ENCODE measurements around the gene TBL1Y. TPM values are rescaled to one million over a fixed set of nuclear protein-coding genes. Genes with fewer than 3 reads are reported as not detected.
"Not testable (repeated sequence)": the region's sequence is repeated elsewhere in the genome, so short reads cannot be mapped to it uniquely, and the experiment has no call there.

The TBL1Y gene
- polyA plus RNA-seq, 3 donors: not detected

DNA sequence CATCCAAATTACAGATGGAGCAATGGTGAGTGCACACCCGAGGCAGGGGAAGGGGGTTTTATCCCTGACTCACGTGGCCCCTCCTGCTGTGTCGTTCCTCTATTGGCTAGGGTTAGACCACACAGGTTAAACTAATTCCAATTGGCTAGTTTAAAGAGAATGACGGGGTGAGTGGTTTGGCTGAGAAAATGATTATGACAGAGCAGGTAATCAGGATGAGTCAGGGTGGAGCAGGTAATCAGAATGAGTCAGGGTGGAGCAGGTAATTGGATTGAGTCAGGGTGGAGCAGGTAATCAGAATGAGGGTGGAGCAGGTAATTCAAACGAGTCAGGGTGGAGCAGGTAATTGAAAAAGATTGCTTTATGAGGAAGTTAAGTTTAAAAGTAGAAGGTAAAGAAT lies 146.4 kb downstream of the TBL1Y start:
- TF ChIP-seq, protein P1, sequence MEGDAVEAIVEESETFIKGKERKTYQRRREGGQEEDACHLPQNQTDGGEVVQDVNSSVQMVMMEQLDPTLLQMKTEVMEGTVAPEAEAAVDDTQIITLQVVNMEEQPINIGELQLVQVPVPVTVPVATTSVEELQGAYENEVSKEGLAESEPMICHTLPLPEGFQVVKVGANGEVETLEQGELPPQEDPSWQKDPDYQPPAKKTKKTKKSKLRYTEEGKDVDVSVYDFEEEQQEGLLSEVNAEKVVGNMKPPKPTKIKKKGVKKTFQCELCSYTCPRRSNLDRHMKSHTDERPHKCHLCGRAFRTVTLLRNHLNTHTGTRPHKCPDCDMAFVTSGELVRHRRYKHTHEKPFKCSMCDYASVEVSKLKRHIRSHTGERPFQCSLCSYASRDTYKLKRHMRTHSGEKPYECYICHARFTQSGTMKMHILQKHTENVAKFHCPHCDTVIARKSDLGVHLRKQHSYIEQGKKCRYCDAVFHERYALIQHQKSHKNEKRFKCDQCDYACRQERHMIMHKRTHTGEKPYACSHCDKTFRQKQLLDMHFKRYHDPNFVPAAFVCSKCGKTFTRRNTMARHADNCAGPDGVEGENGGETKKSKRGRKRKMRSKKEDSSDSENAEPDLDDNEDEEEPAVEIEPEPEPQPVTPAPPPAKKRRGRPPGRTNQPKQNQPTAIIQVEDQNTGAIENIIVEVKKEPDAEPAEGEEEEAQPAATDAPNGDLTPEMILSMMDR (IDR thresholded peaks at IDR 0.05): no peak
- Histone ChIP-seq H3K27me3 (ENCODE audit: control insufficient read depth in 2 of 2, insufficient read depth in 2 of 2, low read length in 2 of 2) (no peaks in the 10 kb centered on the region), H3K4me2 (replicated peaks; ENCODE audit: extremely low read depth, low read length, poor library complexity, severe bottlenecking) (no peak overlapping the region), H3K4me3 (replicated peaks in 1 of 3; ENCODE audit: low read depth in 2 of 3, low read length in 3 of 3) (no peak overlapping the region), H3K9ac (ENCODE audit: insufficient read depth, low read length, poor library complexity, severe bottlenecking) (no peak overlapping the region), H2AFZ (ENCODE audit: insufficient read depth, low read depth, low read length, poor library complexity, severe bottlenecking) (no peak overlapping the region), H3K9me3 (replicated peaks in 1 of 2; ENCODE audit: control insufficient read depth in 1 of 2, insufficient read depth in 1 of 2, low read length in 2 of 2) (no peaks in the 10 kb centered on the region), H3K4me1 (ENCODE audit: control insufficient read depth in 1 of 2, insufficient read depth in 2 of 2, low read length in 2 of 2) (no peaks in the 10 kb centered on the region), H3K36me3 (replicated peaks in 1 of 2; ENCODE audit: control insufficient read depth in 1 of 2, insufficient read depth in 2 of 2, low read length in 2 of 2) (no peaks in the 10 kb centered on the region), H4K20me1 (ENCODE audit: insufficient read depth, low read length) (no peaks in the 10 kb centered on the region), H3K79me2 (ENCODE audit: insufficient read depth, low read length) (no peaks in the 10 kb centered on the region), H3K27ac (ENCODE audit: low read depth in 1 of 2, low read length in 2 of 2) (no peak overlapping the region)
- Mint-ChIP-seq H3K4me1 (no peaks in the 10 kb centered on the region), H3K4me3 (no peak overlapping the region), H3K36me3 (no peaks in the 10 kb centered on the region), H3K27ac (no peak overlapping the region), H3K27me3 (ENCODE audit: low read depth in 3 of 3) (no peaks in the 10 kb centered on the region), H3K9me3 (peaks cover 0 to 6% (median 0%) of the 10 kb centered on the region in 7 donors)
- DNase-seq: no peak
- no CpG with 5 or more reads among the region's 5 CpGs for WGBS (ENCODE audit: insufficient coverage)
- intact Hi-C loops (cut with micrococcal nuclease): no loop called here

DNA sequence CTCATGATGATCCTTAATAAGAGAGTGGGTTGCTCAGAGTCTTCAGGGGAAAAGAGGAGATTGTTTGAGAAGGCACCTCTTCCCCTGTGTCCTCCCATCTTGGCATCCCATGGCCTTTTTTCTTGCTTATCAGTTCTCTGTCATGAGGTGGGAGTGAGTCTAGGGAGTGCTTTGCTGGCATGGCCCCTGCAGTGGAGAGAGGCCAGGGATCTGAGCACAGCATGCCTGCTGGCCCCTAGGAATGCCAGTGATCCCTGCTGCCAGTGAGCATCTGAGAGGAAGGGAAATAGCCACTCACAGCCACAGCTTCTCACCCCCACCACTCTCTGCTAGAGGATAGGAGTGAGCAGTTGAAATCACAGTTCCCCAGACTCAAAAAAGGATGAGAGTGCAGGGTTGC lies 168.2 kb downstream of the TBL1Y start:
- Histone ChIP-seq H3K27me3 (ENCODE audit: control insufficient read depth in 2 of 2, insufficient read depth in 2 of 2, low read length in 2 of 2) (no peaks in the 10 kb centered on the region), H3K4me2 (replicated peaks; ENCODE audit: extremely low read depth, low read length, poor library complexity, severe bottlenecking) (no peak overlapping the region), H3K4me3 (replicated peaks in 1 of 3; ENCODE audit: low read depth in 2 of 3, low read length in 3 of 3) (no peak overlapping the region), H3K4me1 (ENCODE audit: control insufficient read depth in 1 of 2, insufficient read depth in 2 of 2, low read length in 2 of 2) (no peaks in the 10 kb centered on the region), H3K9me3 (replicated peaks in 1 of 2; ENCODE audit: control insufficient read depth in 1 of 2, insufficient read depth in 1 of 2, low read length in 2 of 2) (no peaks in the 10 kb centered on the region), H3K79me2 (ENCODE audit: insufficient read depth, low read length) (no peaks in the 10 kb centered on the region), H3K36me3 (replicated peaks in 1 of 2; ENCODE audit: control insufficient read depth in 1 of 2, insufficient read depth in 2 of 2, low read length in 2 of 2) (no peaks in the 10 kb centered on the region), H3K9ac (ENCODE audit: insufficient read depth, low read length, poor library complexity, severe bottlenecking) (no peak overlapping the region), H3K27ac (ENCODE audit: low read depth in 1 of 2, low read length in 2 of 2) (no peak overlapping the region), H4K20me1 (ENCODE audit: insufficient read depth, low read length) (no peaks in the 10 kb centered on the region), H2AFZ (ENCODE audit: insufficient read depth, low read depth, low read length, poor library complexity, severe bottlenecking) (no peak overlapping the region)
- Mint-ChIP-seq H3K4me3 (no peak overlapping the region), H3K4me1 (no peaks in the 10 kb centered on the region), H3K9me3 (peaks cover 0 to 2% (median 0%) of the 10 kb centered on the region in 7 donors), H3K27ac (no peak overlapping the region), H3K36me3 (no peaks in the 10 kb centered on the region), H3K27me3 (ENCODE audit: low read depth in 3 of 3) (peaks cover 0 to 4% (median 0%) of the 10 kb centered on the region in 3 donors)
- intact Hi-C loops (cut with micrococcal nuclease): no loop called here
- TF ChIP-seq, protein P1 (IDR thresholded peaks at IDR 0.05): no peak
- DNase-seq: no peak

DNA sequence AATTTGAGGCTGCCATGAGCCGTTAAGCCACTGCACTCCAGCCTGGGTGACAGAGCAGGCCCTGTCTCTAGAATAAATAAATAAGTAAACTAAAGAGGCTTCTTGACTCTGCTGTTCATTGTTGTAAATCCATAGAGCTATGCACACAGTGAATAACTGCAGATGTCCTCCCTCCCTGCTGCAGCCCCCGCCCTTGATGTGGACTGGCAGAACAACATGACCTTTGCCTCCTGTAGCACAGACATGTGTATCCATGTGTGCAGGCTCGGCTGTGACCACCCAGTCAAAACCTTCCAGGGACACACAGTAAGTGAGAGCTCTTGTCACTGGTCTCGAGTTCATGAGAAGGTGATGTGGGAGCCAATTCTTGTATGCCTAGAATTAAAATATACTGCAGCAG lies 170.1 kb downstream of the TBL1Y start:
- H2AFZ ChIP-seq (ENCODE audit: insufficient read depth, low read depth, low read length, poor library complexity, severe bottlenecking); H3K36me3 ChIP-seq (replicated peaks in 1 of 2; ENCODE audit: control insufficient read depth in 1 of 2, insufficient read depth in 2 of 2, low read length in 2 of 2); DNase-seq; H3K4me2 ChIP-seq (replicated peaks; ENCODE audit: extremely low read depth, low read length, poor library complexity, severe bottlenecking); H4K20me1 ChIP-seq (ENCODE audit: insufficient read depth, low read length); H3K9me3 ChIP-seq (replicated peaks in 1 of 2; ENCODE audit: control insufficient read depth in 1 of 2, insufficient read depth in 1 of 2, low read length in 2 of 2); H3K79me2 ChIP-seq (ENCODE audit: insufficient read depth, low read length); H3K4me1 ChIP-seq (ENCODE audit: control insufficient read depth in 1 of 2, insufficient read depth in 2 of 2, low read length in 2 of 2); H3K27ac ChIP-seq (ENCODE audit: low read depth in 1 of 2, low read length in 2 of 2); H3K9me3 Mint-ChIP-seq; H3K36me3 Mint-ChIP-seq; H3K4me3 Mint-ChIP-seq; H3K27ac Mint-ChIP-seq; H3K27me3 ChIP-seq (ENCODE audit: control insufficient read depth in 2 of 2, insufficient read depth in 2 of 2, low read length in 2 of 2); H3K9ac ChIP-seq (ENCODE audit: insufficient read depth, low read length, poor library complexity, severe bottlenecking); H3K4me3 ChIP-seq (replicated peaks in 1 of 3; ENCODE audit: low read depth in 2 of 3, low read length in 3 of 3); H3K4me1 Mint-ChIP-seq; H3K27me3 Mint-ChIP-seq (ENCODE audit: low read depth in 3 of 3): not testable (repeated sequence)
- intact Hi-C loops (cut with micrococcal nuclease): loop anchor here in 1 of 2 donors (10.0 kb wide), 1 partner anchor 116 kb away; no protein-coding TSS in a partner anchor
- 100% methylated on average over 1 of the region's 4 CpGs for WGBS (ENCODE audit: insufficient coverage)

Measured in CD14-positive monocyte (primary cell).